Upper lobe of right lung (tissue), 1 donor: ENCODE measurements around the gene HES4. TPM values are rescaled to one million over a fixed set of nuclear protein-coding genes. Genes with fewer than 3 reads are reported as not detected.

Experiments
- ATAC-seq: fragments of 200-7000 bp; cut with Tn5 transposase; one replicate; pipeline ENCODE4 v1.9.1; 2020; ENCODE audit warnings: mild to moderate bottlenecking, moderate library complexity
- DNase-seq: peaks from one replicate; pipeline ENCODE4 v3.0.0-alpha.2; 2020
- H3K27ac ChIP-seq: fragments of 200-600 bp; one replicate; pipeline ENCODE4 v1.8.0; 2022
- H3K27me3 ChIP-seq: fragments of 200-600 bp; one replicate; pipeline ENCODE4 v1.8.0; 2022; ENCODE audit warnings: mild to moderate bottlenecking
- H3K36me3 ChIP-seq: fragments of 200-600 bp; one replicate; pipeline ENCODE4 v1.8.0; 2022
- H3K4me1 ChIP-seq: fragments of 200-600 bp; one replicate; pipeline ENCODE4 v1.8.0; 2022
- H3K4me3 ChIP-seq: fragments of 200-600 bp; one replicate; pipeline ENCODE4 v1.8.0; 2022; ENCODE audit warnings: mild to moderate bottlenecking
- H3K9me3 ChIP-seq: fragments of 200-600 bp; one replicate; pipeline ENCODE4 v1.8.0; 2022
- CTCF ChIP-seq: fragments of 200-600 bp; IDR thresholded peaks from one replicate; pipeline ENCODE4 v1.8.0; 2022; ENCODE audit warnings: antibody characterized with exemption
- intact Hi-C: fragments of 100-400 bp; cut with DNase I; formaldehyde crosslinking; loops from one replicate; pipeline ENCODE4 v1.11.0; 2022
- total RNA-seq: library from RNA; stranded (reverse); fragmentation: NEBNext Ultra II Directional; extraction: Animal tissue kit (Norgen Biotek cat#: 25700); gene quantifications from one replicate; pipeline ENCODE4 v1.2.1, GENCODE V29; 2021
- donor health status: DM: no; HTN: yes; CAD: no; lungs with severe emphysema.

The HES4 gene
- total RNA-seq, 1 donor from 2014 or later, result 26.8 TPM

GRCh38 chr1:975365-975764 lies 24.5 kb downstream of the HES4 start:
- H3K4me3 ChIP-seq, result no peak overlapping the region
- H3K36me3 ChIP-seq, result no peaks in the 10 kb centered on the region
- H3K27ac ChIP-seq, result no peak overlapping the region
- peaks cover 39% of the 10 kb centered on the region for H3K27me3 ChIP-seq
- H3K4me1 ChIP-seq, result peaks cover 7% of the 10 kb centered on the region
- no peak for ATAC-seq
- intact Hi-C loops, result no loop called here
- H3K9me3 ChIP-seq, result no peaks in the 10 kb centered on the region
- TF ChIP-seq CTCF, result no peak
- DNase-seq, result no peak

GRCh38 chr1:974687-975328 lies 25.1 kb downstream of the HES4 start:
- no peak overlapping the region for H3K4me3 ChIP-seq
- no peaks in the 10 kb centered on the region for H3K36me3 ChIP-seq
- H3K4me1 ChIP-seq, result peaks cover 7% of the 10 kb centered on the region
- no peaks in the 10 kb centered on the region for H3K9me3 ChIP-seq
- intact Hi-C loops, result no loop called here
- H3K27ac ChIP-seq, result no peak overlapping the region
- H3K27me3 ChIP-seq, result peaks cover 43% of the 10 kb centered on the region
- no peak for DNase-seq
- no peak for TF ChIP-seq CTCF
- no peak for ATAC-seq

- peaks cover 43% of the 10 kb centered on the region for H3K27me3 ChIP-seq
- H3K27ac ChIP-seq, result no peak overlapping the region
- intact Hi-C loops, result no loop called here
Measured at GRCh38 chr1:974293-974640, 25.6 kb downstream of the HES4 start.

GRCh38 chr1:973459-974292 lies 26.2 kb downstream of the HES4 start:
- Histone ChIP-seq H3K27me3 (peaks cover 43% of the 10 kb centered on the region), H3K4me1 (peaks cover 7% of the 10 kb centered on the region), H3K27ac (no peak overlapping the region), H3K9me3 (no peaks in the 10 kb centered on the region), H3K36me3 (no peaks in the 10 kb centered on the region), H3K4me3 (no peak overlapping the region)
- intact Hi-C loops, result no loop called here
- no peak for ATAC-seq
- no peak for TF ChIP-seq CTCF
- no peak for DNase-seq

More at GRCh38 chr1:974293-974640, 25.6 kb downstream of the HES4 start:
- ATAC-seq (no peak), DNase-seq (no peak)
- Histone ChIP-seq H3K36me3 (no peaks in the 10 kb centered on the region), H3K4me3 (no peak overlapping the region), H3K9me3 (no peaks in the 10 kb centered on the region), H3K4me1 (peaks cover 7% of the 10 kb centered on the region)
- TF ChIP-seq CTCF, result no peak

GRCh38 chr1:972726-973458 lies 27.0 kb downstream of the HES4 start:
- intact Hi-C loops, result no loop called here

More at GRCh38 chr1:972726-973458, 27.0 kb downstream of the HES4 start:
- no peaks in the 10 kb centered on the region for H3K9me3 ChIP-seq
- no peak overlapping the region for H3K4me3 ChIP-seq
- peaks cover 7% of the 10 kb centered on the region for H3K4me1 ChIP-seq
- no peaks in the 10 kb centered on the region for H3K36me3 ChIP-seq
- peaks cover 43% of the 10 kb centered on the region for H3K27me3 ChIP-seq
- no peak for TF ChIP-seq CTCF
- ATAC-seq (no peak), DNase-seq (no peak)
- no peak overlapping the region for H3K27ac ChIP-seq
